Upper lobe of left lung (tissue), 6 donors: ENCODE data around the gene TJAP1. TPM values are rescaled to one million over a fixed set of nuclear protein-coding genes. Genes with fewer than 3 reads are reported as not detected.

Experiments used
- ATAC-seq, 2 donors: fragments of 200-7000 bp; cut with Tn5 transposase; one replicate each; pipeline ENCODE4 v1.9.1; 2022; ENCODE audit warnings: mild to moderate bottlenecking in 2 of 2, moderate library complexity in 2 of 2; ENCODE audit not compliant: low FRiP score in 2 of 2
- DNase-seq, 2 donors: peaks; one replicate each; pipeline ENCODE4 v3.0.0-alpha.2; 2019 to 2020
- H3K27ac ChIP-seq, 4 donors: fragments of 200-600 bp; sonication (generic); one replicate each; pipeline ENCODE4 v1.5.1; 2016 to 2019
- H3K27me3 ChIP-seq, 4 donors: fragments of 200-600 bp; sonication (generic); one replicate each; pipeline ENCODE4 v1.5.1; 2017 to 2019
- H3K36me3 ChIP-seq, 4 donors: fragments of 200-600 bp; sonication (generic); one replicate each; pipeline ENCODE4 v1.5.1; 2016 to 2019
- H3K4me1 ChIP-seq, 4 donors: fragments of 200-600 bp; sonication (generic); one replicate each; pipeline ENCODE4 v1.5.1; 2018 to 2019
- H3K4me3 ChIP-seq, 4 donors: fragments of 200-600 bp; sonication (generic); one replicate each; pipeline ENCODE4 v1.5.1; 2017 to 2019; ENCODE audit warnings: mild to moderate bottlenecking in 2 of 4, moderate library complexity in 1 of 4
- H3K9me3 ChIP-seq, 4 donors: fragments of 200-600 bp; sonication (generic); one replicate each; pipeline ENCODE4 v1.5.1; 2018 to 2019
- CTCF ChIP-seq, 6 experiments: fragments of 450-650 bp in 4 of 6; fragments of 200-600 bp in 2 of 6; sonication (generic) in 2 of 6; IDR thresholded peaks; one replicate each; pipeline ENCODE4 v1.5.1; 2016 to 2019; ENCODE audit warnings: antibody characterized with exemption in 6 of 6
- EP300 ChIP-seq, 4 donors: sonication (generic); formaldehyde crosslinking; IDR thresholded peaks; one replicate each; pipeline ENCODE4 v1.5.1; 2017; ENCODE audit warnings: antibody characterized with exemption in 4 of 4, control low read depth in 2 of 4
- POLR2A ChIP-seq, 4 donors: fragments of 450-650 bp; IDR thresholded peaks; one replicate each; pipeline ENCODE4 v1.5.1; 2016 to 2017; ENCODE audit warnings: antibody characterized with exemption in 4 of 4, mild to moderate bottlenecking in 2 of 4
- POLR2AphosphoS5 ChIP-seq, 2 donors: sonication (generic); formaldehyde crosslinking; IDR thresholded peaks; one replicate each; pipeline ENCODE4 v1.5.1; 2017; ENCODE audit warnings: antibody characterized with exemption in 2 of 2
- WGBS, 2 donors: methylation state at CpG; one replicate each; pipeline ENCODE4 v1.1.5; 2017 to 2018; 5-methylcytosine and 5-hydroxymethylcytosine counted together
- total RNA-seq, 6 donors: library from RNA; depleted of rRNA in 4 of 6; stranded (reverse); fragments of >200 nt in 4 of 6; gene quantifications; one replicate each; pipeline versions ENCODE4 v1.1.0 to v1.2.1, GENCODE V29; 2016 to 2021
- donor health status: DM: no; HTN: no; CAD: no; lungs with moderate emphysema.
- donor health status: DM: no; HTN: yes; CAD: no; lungs with severe emphysema.

The TJAP1 gene
- total RNA-seq, 6 donors from 2014 or later, result 22.2 to 57.6 (median 31.1) TPM

- TF ChIP-seq CTCF (IDR thresholded peaks at IDR 0.05), result no peak
- TF ChIP-seq POLR2AphosphoS5 (IDR thresholded peaks at IDR 0.05), result no peak
- no peak for TF ChIP-seq POLR2A (IDR thresholded peaks at IDR 0.05)
- TF ChIP-seq EP300 (IDR thresholded peaks at IDR 0.05), result no peak
- ATAC-seq (no peak), DNase-seq (no peak)
- peaks cover 0 to 9% (median 0%) of the 10 kb centered on the region in 4 donors for H3K36me3 ChIP-seq
- H3K27ac ChIP-seq, result no peak overlapping the region
- H3K4me1 ChIP-seq, result peaks cover 17 to 25% (median 19%) of the 10 kb centered on the region in 4 donors
- no peak overlapping the region for H3K4me3 ChIP-seq
- H3K9me3 ChIP-seq, result no peaks in the 10 kb centered on the region
- 93 to 95% methylated on average over 5 to 10 of the region's 12 CpGs for WGBS, 2 donors
- no peaks in the 10 kb centered on the region for H3K27me3 ChIP-seq
These were observed 12.1 kb downstream of the TJAP1 start for GRCh38 chr6:43489277-43490072.

- 81 to 98% methylated on average over 6 of the region's 6 CpGs for WGBS, 2 donors
- DNase-seq, result no peak
- Histone ChIP-seq H3K9me3 (no peaks in the 10 kb centered on the region), H3K36me3 (peaks cover 0 to 9% (median 0%) of the 10 kb centered on the region in 4 donors), H3K27ac (no peak overlapping the region), H3K4me1 (peaks cover 25 to 31% (median 26%) of the 10 kb centered on the region in 4 donors), H3K4me3 (no peak overlapping the region), H3K27me3 (no peaks in the 10 kb centered on the region)
- TF ChIP-seq POLR2A (IDR thresholded peaks at IDR 0.05) (no peak), EP300 (IDR thresholded peaks at IDR 0.05) (no peak), CTCF (IDR thresholded peaks at IDR 0.05) (no peak), POLR2AphosphoS5 (IDR thresholded peaks at IDR 0.05) (no peak)
- ATAC-seq, result no peak
These were observed 13.2 kb downstream of the TJAP1 start for GRCh38 chr6:43490523-43490939.

GRCh38 chr6:43491750-43492661, 14.6 kb downstream of the TJAP1 start:
- no peaks in the 10 kb centered on the region for H3K9me3 ChIP-seq
- H3K36me3 ChIP-seq, result no peaks in the 10 kb centered on the region
- ATAC-seq (peak; percentile 63 to 67), DNase-seq (peak; percentile 72 to 90)
- H3K4me3 ChIP-seq, result no peak overlapping the region
- WGBS, 2 donors, result 31 to 50% methylated on average over 1 to 10 of the region's 10 CpGs
- no peak for TF ChIP-seq CTCF (IDR thresholded peaks at IDR 0.05)
- TF ChIP-seq EP300 (IDR thresholded peaks at IDR 0.05), result no peak
- no peak for TF ChIP-seq POLR2A (IDR thresholded peaks at IDR 0.05)
- TF ChIP-seq POLR2AphosphoS5 (IDR thresholded peaks at IDR 0.05), result no peak
- peak overlapping the region in 3 of 4 donors; percentile 15 to 45 (median 32) for H3K27ac ChIP-seq
- H3K27me3 ChIP-seq, result no peaks in the 10 kb centered on the region
- peaks cover 38 to 42% (median 40%) of the 10 kb centered on the region in 4 donors for H3K4me1 ChIP-seq

- Histone ChIP-seq H3K27ac (peak overlapping the region in 3 of 4 donors; percentile 15 to 45 (median 32)), H3K9me3 (no peaks in the 10 kb centered on the region), H3K27me3 (no peaks in the 10 kb centered on the region), H3K4me1 (peaks cover 38 to 42% (median 40%) of the 10 kb centered on the region in 4 donors), H3K36me3 (peaks cover 0 to 6% (median 3%) of the 10 kb centered on the region in 4 donors), H3K4me3 (no peak overlapping the region)
- no peak for DNase-seq
- 63% methylated on average over 3 of the region's 3 CpGs; no CpG with 5 or more reads in 1 of the 2 donors for WGBS, 2 donors
- no peak for TF ChIP-seq POLR2AphosphoS5 (IDR thresholded peaks at IDR 0.05)
- TF ChIP-seq EP300 (IDR thresholded peaks at IDR 0.05), result no peak
- TF ChIP-seq POLR2A (IDR thresholded peaks at IDR 0.05), result no peak
- TF ChIP-seq CTCF (IDR thresholded peaks at IDR 0.05), result no peak
- peak; percentile 3 to 24 for ATAC-seq
These were observed 15.3 kb downstream of the TJAP1 start for GRCh38 chr6:43492673-43493072.
